WERI-Rb-1 (cell line): ENCODE results near the gene ZSCAN10.
A peak's percentile ranks its signal among the peaks of the same experiment; 100 is the strongest.

Experiments
- DNase-seq: peaks from one replicate; pipeline ENCODE4 v3.0.0-alpha.2; 2020
- H3K27ac ChIP-seq: fragments of 250-450 bp; sonication (Bioruptor Pico); 2 replicates; pipeline ENCODE4 v1.5.1; 2020; ENCODE audit warnings: mild to moderate bottlenecking, moderate library complexity
- H3K27me3 ChIP-seq: fragments of 250-450 bp; sonication (Bioruptor Pico); 2 replicates; pipeline ENCODE4 v1.5.1; 2021; ENCODE audit warnings: mild to moderate bottlenecking, low read depth, moderate library complexity; ENCODE audit not compliant: insufficient read depth, severe bottlenecking
- H3K36me3 ChIP-seq: fragments of 250-450 bp; sonication (Bioruptor Pico); 2 replicates; pipeline ENCODE4 v1.5.1; 2020; ENCODE audit warnings: mild to moderate bottlenecking, moderate library complexity
- H3K4me3 ChIP-seq: 2 replicates; pipeline ENCODE4 v1.5.1; 2011; ENCODE audit warnings: low read depth, mild to moderate bottlenecking, control low read depth, low read length
- H3K9me3 ChIP-seq: fragments of 250-450 bp; sonication (Bioruptor Pico); 2 replicates; pipeline ENCODE4 v1.5.1; 2021; ENCODE audit warnings: mild to moderate bottlenecking, moderate library complexity; ENCODE audit not compliant: severe bottlenecking
- TF ChIP-seq, protein P1 (sequence below): IDR thresholded peaks from 2 replicates; pipeline ENCODE4 v1.5.1; 2011; ENCODE audit warnings: low read depth, mild to moderate bottlenecking, control low read depth, inconsistent platforms, low read length

Gene ZSCAN10

DNA sequence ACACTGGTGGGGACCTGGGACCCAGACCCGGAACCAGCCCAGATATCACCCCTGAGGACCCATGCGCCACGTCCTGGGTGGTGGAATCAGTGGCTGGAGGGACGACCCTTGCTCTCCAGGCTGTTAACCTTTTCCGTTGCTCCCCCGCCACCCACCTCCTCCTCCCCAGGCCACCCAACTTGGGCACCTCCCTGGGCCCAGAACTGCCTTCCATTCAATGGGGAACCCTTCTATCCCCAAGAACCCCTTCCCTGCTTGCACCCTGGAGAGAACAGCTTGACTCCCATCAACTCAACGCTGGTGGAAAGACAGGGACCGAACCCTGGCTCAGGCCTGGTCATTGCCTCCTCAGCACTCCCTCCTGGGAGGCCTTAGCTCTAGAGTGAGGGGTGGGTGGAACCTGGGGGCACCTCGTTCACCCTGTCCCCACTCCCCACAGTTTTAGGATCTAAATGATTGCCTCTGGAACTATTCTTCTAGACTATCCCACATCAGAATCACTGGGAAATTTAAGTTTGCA is 39.3 kb downstream of the ZSCAN10 start:
- TF ChIP-seq, protein P1, sequence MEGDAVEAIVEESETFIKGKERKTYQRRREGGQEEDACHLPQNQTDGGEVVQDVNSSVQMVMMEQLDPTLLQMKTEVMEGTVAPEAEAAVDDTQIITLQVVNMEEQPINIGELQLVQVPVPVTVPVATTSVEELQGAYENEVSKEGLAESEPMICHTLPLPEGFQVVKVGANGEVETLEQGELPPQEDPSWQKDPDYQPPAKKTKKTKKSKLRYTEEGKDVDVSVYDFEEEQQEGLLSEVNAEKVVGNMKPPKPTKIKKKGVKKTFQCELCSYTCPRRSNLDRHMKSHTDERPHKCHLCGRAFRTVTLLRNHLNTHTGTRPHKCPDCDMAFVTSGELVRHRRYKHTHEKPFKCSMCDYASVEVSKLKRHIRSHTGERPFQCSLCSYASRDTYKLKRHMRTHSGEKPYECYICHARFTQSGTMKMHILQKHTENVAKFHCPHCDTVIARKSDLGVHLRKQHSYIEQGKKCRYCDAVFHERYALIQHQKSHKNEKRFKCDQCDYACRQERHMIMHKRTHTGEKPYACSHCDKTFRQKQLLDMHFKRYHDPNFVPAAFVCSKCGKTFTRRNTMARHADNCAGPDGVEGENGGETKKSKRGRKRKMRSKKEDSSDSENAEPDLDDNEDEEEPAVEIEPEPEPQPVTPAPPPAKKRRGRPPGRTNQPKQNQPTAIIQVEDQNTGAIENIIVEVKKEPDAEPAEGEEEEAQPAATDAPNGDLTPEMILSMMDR: no peak
- no peaks in the 10 kb centered on the region for H3K36me3 ChIP-seq
- no peak for DNase-seq
- peak overlapping the region; percentile 33 for H3K4me3 ChIP-seq
- H3K9me3 ChIP-seq: no peaks in the 10 kb centered on the region
- H3K27me3 ChIP-seq: no peaks in the 10 kb centered on the region
- peak overlapping the region; percentile 45 for H3K27ac ChIP-seq

DNA sequence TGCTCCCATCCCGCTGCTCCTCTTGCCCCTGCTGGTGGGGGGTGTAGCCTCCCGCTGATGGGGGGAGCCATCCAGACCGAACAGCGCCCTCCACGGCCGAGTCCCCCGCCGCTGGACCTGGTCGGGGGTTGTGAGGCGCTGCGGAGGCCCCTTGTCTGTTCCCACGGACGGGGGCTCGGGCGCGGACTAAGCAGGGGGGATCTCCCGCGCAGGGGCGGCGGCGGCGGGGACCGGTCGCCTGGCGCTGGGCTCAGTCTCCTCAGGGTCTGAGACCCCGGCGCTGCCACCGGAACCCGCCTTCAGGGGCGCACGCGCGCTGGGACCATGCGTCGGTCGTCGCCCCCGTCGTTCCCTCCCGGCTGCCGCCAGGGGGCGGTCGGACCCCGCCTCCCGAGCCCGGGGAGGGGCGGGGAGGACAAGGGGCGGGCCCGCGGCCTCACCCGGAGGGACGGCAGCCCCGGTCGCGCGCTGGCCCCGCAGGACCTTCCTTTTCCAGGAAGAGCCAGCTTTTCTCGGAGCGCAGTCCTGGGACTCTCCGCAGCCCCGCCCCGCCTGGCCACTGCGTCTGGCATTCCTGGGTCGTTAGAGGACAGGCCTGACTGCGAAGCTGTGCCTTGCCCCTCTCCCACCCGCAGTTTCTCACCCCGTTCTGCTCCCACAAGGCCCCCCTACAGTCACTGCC is 39.9 kb downstream of the ZSCAN10 start:
- TF ChIP-seq, protein P1: peak; percentile 74

DNA sequence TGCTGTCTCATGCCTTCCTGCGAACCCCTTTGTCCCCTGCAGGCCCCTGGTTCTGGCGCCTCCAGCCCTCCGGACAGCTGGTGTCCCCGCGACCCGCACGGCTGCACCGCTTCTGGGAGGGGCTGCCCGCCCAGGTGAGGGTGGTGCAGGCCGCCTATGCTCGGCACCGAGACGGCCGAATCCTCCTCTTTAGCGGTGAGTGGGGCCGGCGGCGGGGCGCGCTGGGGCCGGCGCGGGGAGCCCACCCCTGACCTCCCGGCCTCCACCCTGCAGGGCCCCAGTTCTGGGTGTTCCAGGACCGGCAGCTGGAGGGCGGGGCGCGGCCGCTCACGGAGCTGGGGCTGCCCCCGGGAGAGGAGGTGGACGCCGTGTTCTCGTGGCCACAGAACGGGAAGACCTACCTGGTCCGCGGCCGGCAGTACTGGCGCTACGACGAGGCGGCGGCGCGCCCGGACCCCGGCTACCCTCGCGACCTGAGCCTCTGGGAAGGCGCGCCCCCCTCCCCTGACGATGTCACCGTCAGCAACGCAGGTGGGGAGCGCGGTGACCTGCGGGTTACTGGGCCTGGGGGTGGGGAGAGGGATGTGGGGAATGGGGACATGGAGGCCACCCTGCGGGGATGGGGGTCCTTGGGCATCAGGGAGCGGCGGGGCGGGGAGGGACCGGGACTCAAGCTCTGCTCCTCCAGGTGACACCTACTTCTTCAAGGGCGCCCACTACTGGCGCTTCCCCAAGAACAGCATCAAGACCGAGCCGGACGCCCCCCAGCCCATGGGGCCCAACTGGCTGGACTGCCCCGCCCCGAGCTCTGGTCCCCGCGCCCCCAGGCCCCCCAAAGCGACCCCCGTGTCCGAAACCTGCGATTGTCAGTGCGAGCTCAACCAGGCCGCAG is 40.7 kb downstream of the ZSCAN10 start:
- peak overlapping the region; percentile 83 for H3K27ac ChIP-seq
- H3K36me3 ChIP-seq: no peaks in the 10 kb centered on the region
- H3K27me3 ChIP-seq: no peaks in the 10 kb centered on the region
- peak; percentile 70 for DNase-seq
- TF ChIP-seq, protein P1: peak; percentile 46; the same call in 1 of the 2 replicates
- no peaks in the 10 kb centered on the region for H3K9me3 ChIP-seq
- H3K4me3 ChIP-seq: peak overlapping the region; percentile 80

More for the DNA sequence above, 39.9 kb downstream of the ZSCAN10 start:
- peak overlapping the region; percentile 80 for H3K4me3 ChIP-seq
- DNase-seq: peak; percentile 92
- peak overlapping the region; percentile 83 for H3K27ac ChIP-seq
- H3K36me3 ChIP-seq: no peaks in the 10 kb centered on the region
- H3K27me3 ChIP-seq: no peaks in the 10 kb centered on the region
- no peaks in the 10 kb centered on the region for H3K9me3 ChIP-seq

DNA sequence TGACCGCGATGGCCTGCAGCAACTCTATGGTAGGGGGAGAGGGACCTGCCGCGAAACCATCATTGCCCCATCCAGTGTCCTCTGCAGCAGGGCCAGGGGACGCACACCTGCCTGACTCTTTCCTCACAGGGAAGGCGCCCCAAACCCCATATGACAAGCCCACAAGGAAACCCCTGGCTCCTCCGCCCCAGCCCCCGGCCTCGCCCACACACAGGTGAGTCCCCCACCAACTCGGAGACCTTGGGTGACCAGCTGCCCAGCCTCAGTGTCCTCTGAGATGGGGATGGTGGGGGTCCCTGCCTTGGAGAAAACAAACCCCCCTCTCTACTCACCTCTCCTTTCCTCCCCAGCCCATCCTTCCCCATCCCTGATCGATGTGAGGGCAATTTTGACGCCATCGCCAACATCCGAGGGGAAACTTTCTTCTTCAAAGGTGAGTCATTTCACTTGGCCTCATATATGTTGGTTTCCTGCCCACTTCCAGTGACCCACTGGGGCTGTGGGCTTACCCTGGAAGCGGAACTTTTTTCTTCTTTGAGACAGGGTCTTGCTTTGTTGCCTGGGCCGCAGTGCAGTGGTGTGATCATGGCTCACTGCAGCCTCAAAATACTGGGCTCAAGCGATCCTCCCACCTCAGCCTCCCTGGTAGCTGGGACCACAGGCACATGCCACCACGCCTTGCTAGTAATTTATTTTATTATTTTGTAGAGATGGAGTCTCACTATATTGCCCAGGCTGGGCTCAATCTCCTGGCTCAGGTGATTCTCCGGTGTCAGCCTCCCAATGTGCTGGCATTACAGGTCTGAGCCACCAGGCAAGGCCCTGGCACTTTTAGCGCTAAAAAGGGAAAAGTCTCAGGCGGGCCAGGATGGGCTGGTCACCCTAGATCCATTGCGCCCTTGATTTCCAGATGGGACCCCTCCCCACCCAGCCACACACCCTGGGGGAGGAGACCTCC is 41.6 kb downstream of the ZSCAN10 start:
- Histone ChIP-seq H3K4me3 (no peak overlapping the region), H3K36me3 (no peaks in the 10 kb centered on the region), H3K27ac (no peak overlapping the region), H3K9me3 (no peaks in the 10 kb centered on the region), H3K27me3 (no peaks in the 10 kb centered on the region)
- TF ChIP-seq, protein P1: no peak
- no peak for DNase-seq
